ENCODE data around the gene POTEF. TPM values are rescaled to one million over a fixed set of nuclear protein-coding genes. Genes with fewer than 3 reads are reported as not detected.
"Not testable (repeated sequence)": the region's sequence is repeated elsewhere in the genome, so short reads cannot be mapped to it uniquely, and the experiment has no call there.

The POTEF gene
- polyA plus RNA-seq, 3 donors from 2014 or later: not detected

DNA sequence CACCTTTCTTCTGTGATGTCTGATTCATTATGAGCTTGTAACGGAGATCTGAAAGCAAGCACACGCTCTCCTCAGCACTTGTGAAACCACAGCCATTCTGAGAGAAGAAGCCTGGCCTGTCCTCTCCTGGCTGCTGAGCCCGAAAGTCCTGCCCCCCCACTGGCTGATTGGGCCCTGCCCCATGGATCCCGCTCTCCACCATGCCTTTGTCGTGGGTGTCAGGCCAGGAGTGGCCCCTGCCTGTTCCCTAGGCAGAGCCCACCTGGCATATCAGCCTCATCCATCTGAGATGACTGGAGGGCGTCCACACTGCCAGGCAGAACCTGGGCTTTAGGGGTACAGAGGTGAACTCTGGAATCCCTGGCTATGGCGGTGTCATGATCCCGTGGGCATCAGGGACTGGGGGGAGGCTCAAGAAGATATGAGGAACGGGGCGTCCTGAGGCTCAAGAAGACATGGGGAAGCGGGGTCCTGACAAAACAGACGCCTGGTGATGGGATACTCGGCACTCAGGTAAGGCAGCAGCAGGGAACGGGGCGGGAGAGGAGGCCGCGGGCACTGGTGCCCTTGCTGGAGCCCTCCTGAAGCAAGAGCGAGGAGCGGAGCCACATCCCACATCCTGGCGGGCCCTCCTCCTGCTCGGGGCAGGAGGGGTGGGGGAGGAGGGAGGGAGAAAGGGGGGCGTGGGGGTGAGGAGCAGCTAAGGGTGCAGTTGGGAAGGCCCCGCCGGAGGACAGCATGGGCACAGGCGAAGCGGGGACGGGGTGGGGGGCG lies 14.4 kb upstream of the POTEF start:
- H3K9me3 Mint-ChIP-seq, H3K27ac Mint-ChIP-seq, H3K36me3 Mint-ChIP-seq, DNase-seq: not testable (repeated sequence)
- Mint-ChIP-seq H3K4me1 (peaks cover 6 to 16% of the 10 kb centered on the region in 2 donors), H3K27me3 (ENCODE audit: low read depth in 3 of 3) (peaks cover 3 to 11% (median 6%) of the 10 kb centered on the region in 3 donors), H3K4me3 (peak overlapping the region; percentile 34 to 80 (median 64))

DNA sequence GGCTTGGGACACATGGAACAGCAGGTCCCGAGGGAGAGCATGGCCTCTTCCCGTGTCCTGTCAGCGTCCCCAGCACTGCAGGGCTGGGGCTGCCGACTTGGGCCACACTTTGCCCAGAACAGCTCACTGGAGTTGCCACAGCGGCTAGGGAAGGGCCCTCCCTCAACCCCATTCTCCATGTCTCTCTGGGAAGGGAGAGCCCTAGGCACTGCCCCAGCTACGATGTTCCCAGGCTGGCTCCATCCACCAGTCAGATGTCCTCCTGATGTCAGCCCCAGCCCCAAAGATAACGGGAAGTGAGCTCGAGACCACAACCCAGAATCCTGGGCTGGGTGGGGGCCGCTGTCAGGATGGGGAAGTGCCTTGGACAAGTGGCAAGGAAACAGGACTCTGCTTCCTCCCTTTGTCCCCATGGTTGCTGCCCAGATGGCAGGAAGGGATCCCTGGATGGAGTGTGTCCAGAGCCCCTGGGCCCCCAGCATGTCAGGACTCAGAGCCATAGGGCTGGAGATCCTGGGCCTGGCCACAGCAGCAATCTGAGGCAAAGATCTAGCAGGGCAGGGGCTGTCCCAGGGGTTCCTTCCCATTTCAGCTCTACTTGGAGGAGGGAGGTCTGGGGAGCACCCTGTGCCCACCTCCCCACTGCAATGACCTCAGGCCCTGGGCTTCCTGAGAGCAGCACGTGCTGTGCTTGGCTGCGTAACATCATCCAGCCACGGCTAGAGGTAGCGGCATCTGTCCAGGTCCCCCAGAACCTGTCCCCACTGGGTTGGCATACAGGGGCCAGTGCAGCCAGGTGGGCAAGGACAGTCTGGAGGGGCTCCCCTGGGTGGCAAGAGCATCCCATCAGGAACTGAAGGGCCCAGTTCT lies 13.6 kb upstream of the POTEF start:
- H3K36me3 Mint-ChIP-seq, DNase-seq, H3K9me3 Mint-ChIP-seq, H3K27ac Mint-ChIP-seq: not testable (repeated sequence)
- Mint-ChIP-seq H3K4me3 (peak overlapping the region; percentile 34 to 76 (median 55)), H3K4me1 (peaks cover 6 to 16% of the 10 kb centered on the region in 2 donors), H3K27me3 (ENCODE audit: low read depth in 3 of 3) (peaks cover 3 to 11% (median 5%) of the 10 kb centered on the region in 3 donors)

DNA sequence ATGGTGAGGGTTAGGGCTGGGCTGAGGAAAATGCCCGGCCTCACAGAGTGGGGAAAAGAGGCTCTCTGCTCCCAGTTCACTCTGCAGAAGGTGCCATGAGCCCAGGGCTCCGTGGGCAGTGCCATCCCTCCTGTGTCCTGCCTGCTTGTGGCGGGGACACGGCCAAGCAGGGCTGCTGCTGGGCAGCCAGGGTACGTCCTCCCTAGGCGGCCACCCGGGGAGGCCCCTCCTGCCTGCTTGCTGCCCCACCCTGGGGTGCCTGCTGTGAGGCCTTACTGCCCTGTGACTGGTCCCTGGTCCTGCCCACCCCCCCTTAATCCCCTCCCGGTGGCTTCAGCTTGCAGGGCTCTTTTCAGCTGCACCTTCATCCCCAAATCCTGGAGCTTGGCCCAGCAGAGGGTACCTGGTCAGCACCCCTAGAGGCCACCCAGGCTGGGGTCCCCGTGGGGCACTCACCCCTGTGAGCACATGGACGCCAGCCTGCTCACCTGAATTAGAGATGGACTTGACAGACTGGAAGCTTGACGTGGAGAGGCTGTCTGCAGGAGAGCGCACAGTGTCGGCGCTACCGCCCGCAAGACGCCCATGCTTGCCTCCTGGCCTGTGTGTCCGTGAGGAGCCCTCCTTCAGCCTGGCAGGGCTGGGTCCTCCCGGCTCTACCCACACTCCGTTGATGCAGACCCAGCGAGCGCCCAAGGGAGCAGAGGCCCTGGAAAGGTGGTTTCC lies 12.8 kb upstream of the POTEF start:
- H3K27me3 Mint-ChIP-seq (ENCODE audit: low read depth in 3 of 3); H3K27ac Mint-ChIP-seq; H3K36me3 Mint-ChIP-seq; H3K9me3 Mint-ChIP-seq; DNase-seq; H3K4me3 Mint-ChIP-seq: not testable (repeated sequence)
- peaks cover 6 to 16% of the 10 kb centered on the region in 2 donors for H3K4me1 Mint-ChIP-seq

DNA sequence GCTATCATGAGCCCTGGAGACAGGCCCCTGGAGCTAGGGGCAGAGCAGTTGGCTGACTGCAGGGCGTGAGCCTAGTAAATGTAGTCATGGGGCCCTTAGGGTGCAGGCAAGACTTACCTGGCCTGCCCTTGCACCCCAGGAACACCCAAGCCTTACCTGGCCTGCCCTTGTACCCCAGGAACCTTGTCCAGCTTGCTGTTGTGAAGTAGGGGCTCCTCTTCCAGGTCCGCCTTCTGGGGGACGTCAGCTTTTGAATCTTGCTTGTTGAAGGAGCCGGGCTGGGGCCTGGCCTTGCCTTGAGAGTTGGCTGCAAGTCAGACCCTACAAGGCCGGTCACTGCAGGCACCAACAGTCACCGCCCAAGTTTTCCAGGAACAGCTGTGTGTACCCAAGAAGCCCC lies 12.0 kb upstream of the POTEF start:
- not testable (repeated sequence) for H3K27me3 Mint-ChIP-seq (ENCODE audit: low read depth in 3 of 3); DNase-seq

DNA sequence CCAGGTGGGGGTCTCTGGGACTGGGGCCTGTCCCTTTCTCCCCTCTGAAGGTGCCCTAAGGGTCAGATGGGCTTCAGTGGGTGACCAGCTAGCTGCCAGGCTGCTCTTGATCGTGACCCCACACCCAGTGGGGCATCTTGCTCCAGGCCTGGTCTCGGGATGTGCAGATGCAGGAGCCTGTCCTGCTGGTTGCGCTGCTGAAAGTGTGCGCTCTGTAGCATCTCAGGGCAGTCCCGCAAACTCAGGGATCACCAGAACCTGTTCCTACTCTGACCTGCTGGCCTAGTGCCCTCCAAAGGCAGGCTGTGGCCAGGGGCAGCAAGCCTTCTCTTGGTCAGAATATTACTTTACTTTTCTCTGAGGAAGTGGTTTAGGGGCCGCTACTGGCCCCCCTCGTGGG lies 11.5 kb upstream of the POTEF start:
- H3K27me3 Mint-ChIP-seq (ENCODE audit: low read depth in 3 of 3); H3K27ac Mint-ChIP-seq; DNase-seq; H3K4me3 Mint-ChIP-seq; H3K9me3 Mint-ChIP-seq; H3K36me3 Mint-ChIP-seq: not testable (repeated sequence)
- peaks cover 6 to 16% of the 10 kb centered on the region in 2 donors for H3K4me1 Mint-ChIP-seq

More for the DNA sequence above, 12.0 kb upstream of the POTEF start:
- not testable (repeated sequence) for H3K9me3 Mint-ChIP-seq, H3K36me3 Mint-ChIP-seq, H3K4me3 Mint-ChIP-seq, H3K27ac Mint-ChIP-seq
- H3K4me1 Mint-ChIP-seq: peaks cover 6 to 16% of the 10 kb centered on the region in 2 donors

DNA sequence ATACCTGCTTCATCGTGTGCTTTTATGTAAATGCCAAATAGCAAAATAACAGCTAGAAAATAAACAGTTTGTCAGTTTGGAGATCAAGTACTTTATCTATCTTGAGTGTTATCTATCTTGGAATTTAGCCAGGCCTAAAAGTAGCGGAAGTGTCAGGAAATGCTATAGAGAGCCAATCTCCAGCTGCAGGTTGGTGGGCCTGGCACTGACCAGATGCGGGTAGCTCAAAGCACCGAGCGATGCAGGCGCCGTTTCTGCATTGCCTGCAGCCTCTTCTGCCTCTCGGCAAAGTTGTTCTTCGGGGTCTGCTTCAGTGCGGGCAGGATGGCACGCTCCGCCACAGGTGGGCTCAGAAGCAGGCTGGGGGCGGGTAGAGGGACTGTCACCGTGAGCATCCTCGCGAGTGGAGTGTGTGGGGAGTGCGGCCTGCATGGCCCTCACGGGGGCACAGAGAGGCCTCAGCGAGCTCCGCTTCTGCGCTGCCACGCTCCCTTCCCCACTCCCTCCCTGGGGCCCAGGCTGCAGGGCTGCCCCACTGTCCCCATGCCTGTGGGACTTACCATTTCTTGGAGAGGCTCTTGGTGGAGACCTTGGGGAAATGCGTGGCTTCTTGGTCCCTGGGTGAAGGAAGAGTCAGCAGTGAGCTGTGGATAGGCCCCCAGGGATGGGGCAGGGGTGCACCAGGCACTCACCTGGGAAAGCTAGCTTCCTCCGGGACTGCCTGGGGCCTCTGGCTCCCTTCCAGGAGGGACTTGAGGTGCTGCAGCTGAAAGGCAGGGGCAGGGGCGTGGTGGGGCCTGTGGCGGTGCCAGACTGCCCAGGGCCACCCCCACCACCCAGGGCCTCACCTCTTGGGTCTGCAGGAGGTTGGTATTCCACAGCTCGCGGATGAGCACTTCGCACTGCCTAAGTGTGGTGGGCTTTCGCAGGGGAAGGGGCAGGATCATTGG lies 10.6 kb upstream of the POTEF start:
- not testable (repeated sequence) for H3K9me3 Mint-ChIP-seq; H3K27ac Mint-ChIP-seq; H3K4me3 Mint-ChIP-seq; H3K27me3 Mint-ChIP-seq (ENCODE audit: low read depth in 3 of 3); DNase-seq; H3K36me3 Mint-ChIP-seq
- peaks cover 6 to 13% of the 10 kb centered on the region in 2 donors for H3K4me1 Mint-ChIP-seq

DNA sequence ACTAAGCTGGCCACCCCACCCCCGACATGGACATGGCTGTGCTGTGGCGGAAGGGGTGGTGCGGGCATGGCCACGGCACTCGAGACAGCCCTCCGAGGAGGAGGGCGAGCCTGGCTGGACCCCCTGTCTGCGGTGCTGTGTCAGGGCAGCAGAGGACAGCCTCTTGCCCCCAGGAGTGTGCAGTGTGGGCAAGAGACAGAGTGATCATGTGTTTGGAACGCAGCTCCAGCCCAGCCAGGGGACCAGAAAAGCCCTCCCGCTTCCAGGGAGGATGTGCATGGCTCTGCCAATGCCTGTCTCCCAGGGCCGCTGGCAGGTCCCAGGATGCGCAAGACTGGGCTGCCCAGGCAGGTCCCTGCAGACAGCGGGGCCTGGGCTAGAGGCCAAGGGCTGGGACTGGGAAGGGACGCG lies 9.8 kb upstream of the POTEF start:
- DNase-seq; H3K9me3 Mint-ChIP-seq; H3K4me3 Mint-ChIP-seq; H3K27me3 Mint-ChIP-seq (ENCODE audit: low read depth in 3 of 3); H3K4me1 Mint-ChIP-seq; H3K36me3 Mint-ChIP-seq; H3K27ac Mint-ChIP-seq: not testable (repeated sequence)

DNA sequence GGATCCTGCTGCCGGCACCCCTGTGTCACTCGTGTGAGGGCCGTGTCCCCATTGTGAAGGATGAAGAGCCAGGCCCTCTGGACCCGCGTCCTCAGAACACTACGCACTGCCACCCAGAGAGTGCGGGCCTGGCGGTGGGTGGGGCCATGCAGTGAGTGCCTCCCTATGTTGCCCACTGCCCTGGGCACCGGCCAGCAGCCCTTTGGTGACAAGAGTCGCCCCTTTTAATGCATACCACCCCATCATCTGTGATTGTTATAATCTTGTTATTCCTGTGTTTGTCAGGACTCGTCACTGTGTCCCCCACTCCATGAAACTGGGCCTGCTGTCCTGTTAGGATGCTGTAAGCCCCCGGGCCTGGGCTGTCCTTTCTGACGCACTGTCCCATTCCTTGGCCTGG lies 9.3 kb upstream of the POTEF start:
- not testable (repeated sequence) for H3K4me1 Mint-ChIP-seq; H3K9me3 Mint-ChIP-seq; H3K36me3 Mint-ChIP-seq; DNase-seq; H3K27me3 Mint-ChIP-seq (ENCODE audit: low read depth in 3 of 3); H3K27ac Mint-ChIP-seq; H3K4me3 Mint-ChIP-seq

DNA sequence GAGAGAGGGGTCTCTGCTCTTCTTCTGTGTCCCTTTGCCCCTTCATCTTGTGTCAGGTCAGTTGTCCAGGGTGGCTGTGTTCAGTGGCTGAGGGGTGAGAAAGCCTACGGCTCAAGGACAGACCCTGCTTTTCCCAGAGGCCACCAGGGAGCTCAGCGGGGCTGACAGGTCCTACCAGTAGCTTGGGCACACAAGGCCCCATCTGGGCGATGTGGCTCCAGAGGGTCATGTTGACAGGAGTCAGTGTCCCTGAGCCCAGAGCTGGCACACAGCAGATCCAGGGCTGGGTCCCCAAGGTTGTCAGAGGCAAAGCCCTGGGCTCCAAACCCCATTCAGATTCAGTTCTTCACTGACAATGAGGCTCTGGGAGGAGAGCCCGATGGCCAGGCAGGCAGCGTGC lies 8.1 kb upstream of the POTEF start:
- H3K4me3 Mint-ChIP-seq; H3K27ac Mint-ChIP-seq; H3K36me3 Mint-ChIP-seq; H3K9me3 Mint-ChIP-seq; DNase-seq; H3K27me3 Mint-ChIP-seq (ENCODE audit: low read depth in 3 of 3); H3K4me1 Mint-ChIP-seq: not testable (repeated sequence)

DNA sequence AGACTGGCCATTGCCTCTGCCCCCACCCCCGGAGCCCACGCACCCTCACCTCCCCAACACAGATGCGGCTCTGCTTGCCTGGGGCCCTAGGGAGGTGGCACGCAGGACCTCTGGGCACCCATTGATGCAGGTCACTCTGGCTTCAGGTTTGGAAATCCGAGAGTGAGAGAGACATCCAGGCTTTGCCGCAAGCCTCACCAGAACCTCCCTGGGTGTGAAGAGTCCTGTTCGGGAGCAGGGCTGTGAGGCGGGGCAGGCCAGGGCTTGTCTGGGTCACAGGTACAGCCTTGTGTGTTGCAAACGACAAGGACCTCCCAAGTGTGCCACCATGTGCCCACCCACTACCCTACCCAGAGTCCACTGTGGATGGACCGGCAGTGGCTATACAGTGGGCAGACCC lies 7.5 kb upstream of the POTEF start:
- not testable (repeated sequence) for H3K36me3 Mint-ChIP-seq; H3K4me3 Mint-ChIP-seq; H3K27me3 Mint-ChIP-seq (ENCODE audit: low read depth in 3 of 3); H3K9me3 Mint-ChIP-seq; H3K4me1 Mint-ChIP-seq; H3K27ac Mint-ChIP-seq; DNase-seq

DNA sequence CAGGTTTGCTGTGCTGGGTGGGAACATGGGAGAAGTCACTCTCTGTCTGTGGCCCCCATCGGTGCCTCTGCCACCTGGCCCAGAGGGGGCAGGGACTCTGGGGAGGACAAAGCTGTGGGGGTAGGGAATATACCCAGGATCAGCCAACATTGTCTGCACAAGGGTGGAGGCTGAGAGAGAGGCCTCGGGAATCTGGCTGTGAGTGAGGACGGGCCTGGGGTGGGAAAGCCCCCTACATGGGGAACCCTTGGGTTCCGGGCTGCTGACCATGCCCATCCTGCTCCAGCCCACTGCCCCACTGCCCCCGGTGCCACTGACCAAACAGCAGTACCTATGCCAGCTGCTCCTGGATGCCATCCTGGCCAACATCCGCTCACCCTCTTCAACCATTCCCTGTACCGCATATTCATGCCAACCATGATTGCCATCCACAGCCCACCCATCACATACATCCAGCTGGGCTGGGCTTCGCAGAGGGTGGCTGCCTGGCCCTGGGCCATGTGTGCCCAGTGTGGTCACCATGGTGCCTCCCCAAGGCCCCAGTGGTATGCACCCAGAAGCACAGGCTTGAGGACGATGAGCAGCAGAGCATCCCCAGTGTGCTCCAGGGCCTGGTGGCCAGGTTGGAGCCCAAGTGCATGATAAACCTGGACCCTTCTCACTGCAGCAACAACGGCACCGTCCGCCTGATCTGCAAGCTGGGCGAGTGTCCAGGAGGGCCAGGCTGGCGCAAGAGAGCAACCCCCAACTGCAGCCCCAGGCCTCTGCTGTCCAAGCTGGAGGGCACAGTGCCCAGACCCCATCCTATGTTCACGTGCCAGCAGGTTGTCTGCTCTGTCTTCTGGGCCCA lies 6.9 kb upstream of the POTEF start:
- H3K27ac Mint-ChIP-seq: no peak overlapping the region
- H3K4me1 Mint-ChIP-seq: no peaks in the 10 kb centered on the region
- no peaks in the 10 kb centered on the region for H3K36me3 Mint-ChIP-seq
- no peaks in the 10 kb centered on the region for H3K9me3 Mint-ChIP-seq
- DNase-seq: no peak
- no peak overlapping the region for H3K4me3 Mint-ChIP-seq
- H3K27me3 Mint-ChIP-seq (ENCODE audit: low read depth in 3 of 3): no peaks in the 10 kb centered on the region

DNA sequence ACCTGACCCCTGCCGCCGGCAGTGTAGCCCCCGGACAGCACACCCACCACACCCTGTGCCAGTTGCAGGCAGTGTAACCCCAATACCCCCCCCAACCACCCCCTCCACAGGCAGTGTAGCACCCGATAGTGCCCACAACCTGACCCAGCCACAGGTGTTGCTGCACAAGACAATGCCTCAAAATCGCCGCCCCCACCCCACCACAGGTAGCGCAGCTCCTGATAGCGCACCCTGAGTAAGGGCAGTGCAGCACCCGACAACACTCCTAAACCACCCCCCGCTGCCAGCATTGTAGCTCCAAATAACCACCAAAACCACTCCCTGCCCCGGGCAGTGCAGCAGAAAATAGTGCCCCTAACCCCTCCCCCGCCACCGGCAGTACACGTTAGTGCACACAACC lies 558 bp downstream of the POTEF start:
- not testable (repeated sequence) for DNase-seq; H3K27me3 Mint-ChIP-seq (ENCODE audit: low read depth in 3 of 3); H3K9me3 Mint-ChIP-seq; H3K27ac Mint-ChIP-seq; H3K4me1 Mint-ChIP-seq; H3K4me3 Mint-ChIP-seq; H3K36me3 Mint-ChIP-seq

DNA sequence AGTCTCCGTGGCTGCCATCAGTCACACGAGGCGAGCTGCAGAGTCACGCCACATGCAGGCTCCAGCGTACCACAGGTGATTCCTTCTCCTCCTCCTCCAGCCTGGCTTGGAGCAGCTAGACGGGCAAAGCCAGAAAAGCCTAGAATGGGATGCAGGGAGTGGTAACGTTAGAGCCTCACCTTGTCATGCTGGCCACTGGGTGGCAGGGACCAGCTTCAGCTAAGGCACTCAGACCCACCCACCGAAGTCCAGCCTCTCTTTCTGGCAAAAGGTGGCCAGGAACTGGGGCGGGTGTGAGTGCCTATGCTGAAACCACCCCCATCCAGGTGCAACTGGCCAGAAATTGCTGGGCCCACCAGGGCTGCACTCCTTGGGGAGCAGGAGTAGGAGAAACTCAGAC lies 1.3 kb downstream of the POTEF start:
- H3K36me3 Mint-ChIP-seq; H3K27me3 Mint-ChIP-seq (ENCODE audit: low read depth in 3 of 3); H3K9me3 Mint-ChIP-seq; H3K4me3 Mint-ChIP-seq; H3K4me1 Mint-ChIP-seq; H3K27ac Mint-ChIP-seq; DNase-seq: not testable (repeated sequence)

Data from immature natural killer cell (primary cell).